Kidney epithelial cell (primary cell): ENCODE measurements around the gene VWA5A. TPM values are rescaled to one million over a fixed set of nuclear protein-coding genes. Genes with fewer than 3 reads are reported as not detected.

ENCODE experiments used
- DNase-seq: peaks from one replicate; pipeline ENCODE4 v3.0.0-alpha.2; 2010; ENCODE audit warnings: low read depth
- H3K27me3 ChIP-seq: 2 replicates; pipeline ENCODE4 v1.6.0; 2011; ENCODE audit warnings: low read length; ENCODE audit not compliant: control insufficient read depth, insufficient read depth
- H3K36me3 ChIP-seq: 2 replicates; pipeline ENCODE4 v1.5.1; 2011; ENCODE audit warnings: low read length; ENCODE audit not compliant: control insufficient read depth, insufficient read depth
- H3K4me3 ChIP-seq: 2 replicates; pipeline ENCODE4 v1.5.1; 2011; ENCODE audit warnings: low read depth, mild to moderate bottlenecking, control low read depth, low read length
- CTCF ChIP-seq: IDR thresholded peaks from 2 replicates; pipeline ENCODE4 v1.5.1; 2011; ENCODE audit warnings: mild to moderate bottlenecking, moderate library complexity, low read length, control low read depth, inconsistent platforms; ENCODE audit not compliant: insufficient read depth, poor library complexity, severe bottlenecking
- total RNA-seq: library from RNA; depleted of rRNA; stranded (reverse); fragments of >200 nt; gene quantifications from 2 replicates; pipeline ENCODE4 v1.2.3, GENCODE V29; 2015

VWA5A gene
- 26.6 and 33.4 TPM in 2 replicates for total RNA-seq

GRCh38 chr11:124114942-124115781, at the start of gene VWA5A:
Gene VWA5A, plus strand, starts transcription at chr11:124115450. Its CDS starts 2,062 bp downstream, at chr11:124117512.
- peak; percentile 56 for DNase-seq
- peak within 1 kb of the TSS; percentile 56 for H3K4me3 ChIP-seq
- no peak for TF ChIP-seq CTCF
- peaks cover 4% of the 10 kb centered on the region for H3K36me3 ChIP-seq
- H3K27me3 ChIP-seq: no peaks in the 10 kb centered on the region

- peaks cover 2% of the 10 kb centered on the region for H3K27me3 ChIP-seq
- no peak overlapping the region for H3K4me3 ChIP-seq
- DNase-seq: no peak
- TF ChIP-seq CTCF: no peak
- H3K36me3 ChIP-seq: no peaks in the 10 kb centered on the region
Observed at GRCh38 chr11:124068601-124069110, 46.6 kb upstream of the VWA5A start.

- Histone ChIP-seq H3K4me3 (peak overlapping the region; percentile 16), H3K27me3 (no peaks in the 10 kb centered on the region)
- TF ChIP-seq CTCF: peak; percentile 88
Observed at GRCh38 chr11:124069429-124070401, 45.5 kb upstream of the VWA5A start.

GRCh38 chr11:124070915-124071622, 44.2 kb upstream of the VWA5A start:
- H3K4me3 ChIP-seq: no peak overlapping the region
- no peaks in the 10 kb centered on the region for H3K27me3 ChIP-seq
- no peaks in the 10 kb centered on the region for H3K36me3 ChIP-seq
- peak; percentile 75 for TF ChIP-seq CTCF
- peak; percentile 23 for DNase-seq

More at GRCh38 chr11:124069429-124070401, 45.5 kb upstream of the VWA5A start:
- H3K36me3 ChIP-seq: no peaks in the 10 kb centered on the region
- DNase-seq: no peak

GRCh38 chr11:124071623-124071948, 43.7 kb upstream of the VWA5A start:
- no peak for DNase-seq
- Histone ChIP-seq H3K27me3 (no peaks in the 10 kb centered on the region), H3K4me3 (no peak overlapping the region), H3K36me3 (no peaks in the 10 kb centered on the region)
- no peak for TF ChIP-seq CTCF
